SK-N-SH (cell line): ENCODE measurements around the gene IFNA16. TPM values are rescaled to one million over a fixed set of nuclear protein-coding genes. Genes with fewer than 3 reads are reported as not detected.
"Not testable (repeated sequence)": the region's sequence is repeated elsewhere in the genome, so short reads cannot be mapped to it uniquely, and the experiment has no call there.

Experiments used
- CTCF ChIA-PET: fragments of 300-600, 350-600 bp; formaldehyde crosslinking; extraction: SDS; loops from one replicate; lab custom pipeline; 2021; lab: Yijun Ruan, JAX
- POLR2A ChIA-PET: fragments of 350-600 bp; sonication (Branson Sonifier 250); formaldehyde crosslinking; extraction: SDS; loops from one replicate; lab custom pipeline; 2020; ENCODE audit warnings: antibody characterized with exemption, inconsistent platforms; lab: Yijun Ruan, JAX
- DNase-seq: peaks from one replicate; pipeline ENCODE4 v3.0.0; 2012
- H2AFZ ChIP-seq: fragments of 200-600 bp; sonication (generic); 2 replicates; pipeline ENCODE4 v1.8.1; 2016; ENCODE audit warnings: antibody characterized with exemption, mild to moderate bottlenecking, low read depth
- H3F3A ChIP-seq: fragments of 200-600 bp; sonication (generic); replicated peaks from 2 replicates; pipeline ENCODE3; 2016; ENCODE audit warnings: antibody characterized with exemption, mild to moderate bottlenecking; ENCODE audit not compliant: insufficient read depth
- H3K27ac ChIP-seq, 2 experiments: fragments of 200-500 bp in 1 of 2; fragments of 200-600 bp in 1 of 2; sonication (Bioruptor generic) in 1 of 2; sonication (generic), shearing (Covaris generic) in 1 of 2; 2 replicates each; pipeline versions ENCODE4 v1.5.1 to v1.6.1; 2014 to 2016; ENCODE audit warnings: low read depth in 2 of 2, inconsistent platforms in 1 of 2, low read length in 1 of 2, mild to moderate bottlenecking in 1 of 2, mixed read lengths in 1 of 2
- H3K27me3 ChIP-seq: fragments of 200-600 bp; sonication (generic), shearing (Covaris generic); 2 replicates; pipeline ENCODE4 v1.6.1; 2016; ENCODE audit warnings: mixed run types; ENCODE audit not compliant: insufficient read depth
- H3K36me3 ChIP-seq, 2 experiments: fragments of 200-500 bp in 1 of 2; fragments of 200-600 bp in 1 of 2; sonication (Bioruptor generic) in 1 of 2; sonication (generic) in 1 of 2; replicated peaks in 1 of 2; 2 replicates each; pipeline versions ENCODE3 to v1.5.1; 2014 to 2016; ENCODE audit warnings: low read length in 1 of 2, mild to moderate bottlenecking in 1 of 2; ENCODE audit not compliant: insufficient read depth in 2 of 2, control insufficient read depth in 1 of 2
- H3K4me1 ChIP-seq, 2 experiments: fragments of 200-500 bp in 1 of 2; fragments of 200-600 bp in 1 of 2; sonication (Bioruptor generic) in 1 of 2; sonication (generic), shearing (Covaris generic) in 1 of 2; 2 replicates each; pipeline versions ENCODE4 v1.5.1 to v1.6.1; 2014 to 2016; ENCODE audit warnings: low read depth in 1 of 2, low read length in 1 of 2, mixed run types in 1 of 2; ENCODE audit not compliant: insufficient read depth in 2 of 2, control insufficient read depth in 1 of 2
- H3K4me2 ChIP-seq: fragments of 200-600 bp; sonication (generic), shearing (Covaris generic); 2 replicates; pipeline ENCODE4 v1.6.1; 2017; ENCODE audit warnings: mixed run types
- H3K4me3 ChIP-seq, 2 experiments: fragments of 200-500 bp in 1 of 2; fragments of 200-600 bp in 1 of 2; sonication (Bioruptor generic) in 1 of 2; sonication (generic), shearing (Covaris generic) in 1 of 2; 2 replicates each; pipeline versions ENCODE4 v1.5.1 to v1.8.1; 2014 to 2016; ENCODE audit warnings: low read depth in 2 of 2, inconsistent platforms in 1 of 2, low read length in 1 of 2, mild to moderate bottlenecking in 1 of 2, mixed read lengths in 1 of 2, moderate library complexity in 1 of 2
- H3K79me2 ChIP-seq: fragments of 200-600 bp; sonication (generic); 2 replicates; pipeline ENCODE4 v1.8.1; 2017; ENCODE audit warnings: mild to moderate bottlenecking; ENCODE audit not compliant: insufficient read depth
- H3K9ac ChIP-seq: fragments of 200-600 bp; sonication (generic); 2 replicates; pipeline ENCODE4 v1.6.1; 2017; ENCODE audit warnings: mixed run types
- H3K9me2 ChIP-seq: fragments of 200-600 bp; sonication (generic); 2 replicates; pipeline ENCODE4 v1.6.1; 2017; ENCODE audit warnings: mixed run types
- H3K9me3 ChIP-seq: fragments of 200-600 bp; sonication (generic); 2 replicates; pipeline ENCODE4 v1.6.1; 2017; ENCODE audit warnings: mixed run types, mild to moderate bottlenecking, moderate library complexity
- H4K20me1 ChIP-seq: fragments of 200-600 bp; sonication (generic); 2 replicates; pipeline ENCODE4 v1.6.1; 2017; ENCODE audit warnings: mild to moderate bottlenecking, mixed run types; ENCODE audit not compliant: insufficient read depth
- CHD2 ChIP-seq: fragments of 150-350 bp; IDR thresholded peaks from 2 replicates; pipeline ENCODE4 v1.6.1; 2018; ENCODE audit warnings: low read length; ENCODE audit not compliant: partially characterized antibody
- EZH2phosphoT487 ChIP-seq: fragments of 200-600 bp; sonication (generic); IDR thresholded peaks from 2 replicates; pipeline ENCODE4 v1.6.1; 2017; ENCODE audit warnings: low read depth, mixed run types, mild to moderate bottlenecking, antibody characterized with exemption, moderate library complexity, borderline replicate concordance
- MAX ChIP-seq: IDR thresholded peaks from 2 replicates; pipeline ENCODE4 v1.4.0; 2012; ENCODE audit warnings: low read depth
- NRF1 ChIP-seq: IDR thresholded peaks from 2 replicates; pipeline ENCODE4 v1.6.1; 2012; ENCODE audit warnings: low read depth, mild to moderate bottlenecking, low read length
- PBX3 ChIP-seq: IDR thresholded peaks from 2 replicates; pipeline ENCODE4; 2012
- POLR2AphosphoS5 ChIP-seq: IDR thresholded peaks from 2 replicates; pipeline ENCODE4 v1.6.1; 2012; ENCODE audit warnings: low read depth, low read length
- RAD21 ChIP-seq: IDR thresholded peaks from 2 replicates; pipeline ENCODE4 v1.6.1; 2012; ENCODE audit warnings: mild to moderate bottlenecking, low read length
- SIN3A ChIP-seq: IDR thresholded peaks from 2 replicates; pipeline ENCODE4 v1.6.1; 2012; ENCODE audit warnings: low read depth, mild to moderate bottlenecking, low read length, moderate library complexity, borderline replicate concordance
- TAF1 ChIP-seq: IDR thresholded peaks from 2 replicates; pipeline ENCODE4 v1.6.1; 2012; ENCODE audit warnings: low read depth, mild to moderate bottlenecking, low read length, moderate library complexity, borderline replicate concordance
- TCF12 ChIP-seq: IDR thresholded peaks from 2 replicates; pipeline ENCODE4 v1.4.0; 2012
- TEAD4 ChIP-seq: IDR thresholded peaks from 2 replicates; pipeline ENCODE4 v1.4.0; 2012; ENCODE audit warnings: mild to moderate bottlenecking, borderline replicate concordance; ENCODE audit not compliant: insufficient read depth
- WGBS: methylation state at CpG from one replicate; pipeline ENCODE4 v1.1.6; 2017; ENCODE audit warnings: low lambda C conversion rate; 5-methylcytosine and 5-hydroxymethylcytosine counted together
- polyA plus RNA-seq, 3 experiments: library from polyadenylated mRNA; depleted of rRNA; stranded (reverse); fragments of >200 nt; gene quantifications; 2 replicates each; pipeline ENCODE4 v1.2.3, GENCODE V29; 2012
- TF ChIP-seq, protein P1 (sequence below): fragments of 200-600 bp; sonication (generic); IDR thresholded peaks from 2 replicates; pipeline ENCODE4 v1.6.1; 2017; ENCODE audit warnings: antibody characterized with exemption, mild to moderate bottlenecking, moderate library complexity
- TF ChIP-seq, protein P2 (sequence below): fragments of 150-350 bp; IDR thresholded peaks from 2 replicates; pipeline ENCODE4 v1.6.1; 2017; ENCODE audit warnings: antibody characterized with exemption, low read length, low read depth, borderline replicate concordance

IFNA16 gene
- polyA plus RNA-seq, 1 of the 3 experiments (the other 2 are of a cell fraction) = not detected

- no peak for TF ChIP-seq TCF12
- no peak for TF ChIP-seq TEAD4
- no peak for TF ChIP-seq PBX3
- TF ChIP-seq CHD2 = no peak
- TF ChIP-seq, protein P1, sequence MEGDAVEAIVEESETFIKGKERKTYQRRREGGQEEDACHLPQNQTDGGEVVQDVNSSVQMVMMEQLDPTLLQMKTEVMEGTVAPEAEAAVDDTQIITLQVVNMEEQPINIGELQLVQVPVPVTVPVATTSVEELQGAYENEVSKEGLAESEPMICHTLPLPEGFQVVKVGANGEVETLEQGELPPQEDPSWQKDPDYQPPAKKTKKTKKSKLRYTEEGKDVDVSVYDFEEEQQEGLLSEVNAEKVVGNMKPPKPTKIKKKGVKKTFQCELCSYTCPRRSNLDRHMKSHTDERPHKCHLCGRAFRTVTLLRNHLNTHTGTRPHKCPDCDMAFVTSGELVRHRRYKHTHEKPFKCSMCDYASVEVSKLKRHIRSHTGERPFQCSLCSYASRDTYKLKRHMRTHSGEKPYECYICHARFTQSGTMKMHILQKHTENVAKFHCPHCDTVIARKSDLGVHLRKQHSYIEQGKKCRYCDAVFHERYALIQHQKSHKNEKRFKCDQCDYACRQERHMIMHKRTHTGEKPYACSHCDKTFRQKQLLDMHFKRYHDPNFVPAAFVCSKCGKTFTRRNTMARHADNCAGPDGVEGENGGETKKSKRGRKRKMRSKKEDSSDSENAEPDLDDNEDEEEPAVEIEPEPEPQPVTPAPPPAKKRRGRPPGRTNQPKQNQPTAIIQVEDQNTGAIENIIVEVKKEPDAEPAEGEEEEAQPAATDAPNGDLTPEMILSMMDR = no peak
- TF ChIP-seq EZH2phosphoT487 = no peak
- TF ChIP-seq SIN3A = no peak
- TF ChIP-seq MAX = no peak
- no peak for TF ChIP-seq RAD21
- TF ChIP-seq TAF1 = no peak
- no peak for TF ChIP-seq POLR2AphosphoS5
- TF ChIP-seq, protein P2, sequence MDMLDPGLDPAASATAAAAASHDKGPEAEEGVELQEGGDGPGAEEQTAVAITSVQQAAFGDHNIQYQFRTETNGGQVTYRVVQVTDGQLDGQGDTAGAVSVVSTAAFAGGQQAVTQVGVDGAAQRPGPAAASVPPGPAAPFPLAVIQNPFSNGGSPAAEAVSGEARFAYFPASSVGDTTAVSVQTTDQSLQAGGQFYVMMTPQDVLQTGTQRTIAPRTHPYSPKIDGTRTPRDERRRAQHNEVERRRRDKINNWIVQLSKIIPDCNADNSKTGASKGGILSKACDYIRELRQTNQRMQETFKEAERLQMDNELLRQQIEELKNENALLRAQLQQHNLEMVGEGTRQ = no peak
- no peak for TF ChIP-seq NRF1
- Histone ChIP-seq H3K4me2 (no peak within 1 kb of the TSS), H3K36me3 (no peaks in the 10 kb centered on the region), H4K20me1 (no peaks in the 10 kb centered on the region), H3K27ac (no peak within 1 kb of the TSS), H3K9me2 (no peaks in the 10 kb centered on the region), H2AFZ (no peak within 1 kb of the TSS), H3K79me2 (no peaks in the 10 kb centered on the region), H3K27me3 (no peaks in the 10 kb centered on the region; the same call in 1 of the 2 replicates), H3K9me3 (no peaks in the 10 kb centered on the region), H3K9ac (no peak within 1 kb of the TSS), H3K4me3 (no peak within 1 kb of the TSS), H3F3A (no peaks in the 10 kb centered on the region), H3K4me1 (no peaks in the 10 kb centered on the region)
- POLR2A ChIA-PET = no interaction called here
- 0% methylated on average over 2 of the region's 2 CpGs for WGBS
- DNase-seq = no peak
- CTCF ChIA-PET = interaction anchor here (1.6 kb wide), 1 partner anchor 13 kb away, joined by 5 read pairs; no protein-coding TSS in a partner anchor
Observed at GRCh38 chr9:21239911-21240310, 22.8 kb upstream of the IFNA16 start, which contains the start of gene IFNA14. IFNA14 (minus strand) TSS chr9:21240005; CDS start chr9:21239935, 70 bp downstream.

DNA sequence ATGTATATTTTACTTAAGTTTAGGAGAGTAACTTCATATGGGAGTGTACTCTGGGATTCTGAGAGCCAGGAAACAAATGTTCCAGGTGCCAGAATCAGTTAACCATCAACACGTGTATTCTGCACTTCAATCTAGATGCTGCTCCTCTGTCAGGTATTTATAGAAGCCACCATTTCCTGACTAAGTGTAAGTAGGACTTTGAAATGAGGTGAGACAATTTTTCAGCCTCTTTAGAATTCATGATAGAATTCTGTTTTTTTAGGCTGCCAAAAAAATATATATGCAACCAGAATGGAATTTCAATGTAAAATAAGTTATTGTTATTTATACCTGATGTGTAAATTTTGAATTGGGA is 19.2 kb upstream of the IFNA16 start:
- H3K9me3 ChIP-seq, H3K79me2 ChIP-seq, H3K36me3 ChIP-seq, H3K4me3 ChIP-seq, H3K9ac ChIP-seq, H3K9me2 ChIP-seq, H2AFZ ChIP-seq, H3F3A ChIP-seq, POLR2A ChIA-PET, H4K20me1 ChIP-seq, H3K27me3 ChIP-seq, DNase-seq, H3K27ac ChIP-seq, H3K4me2 ChIP-seq, H3K4me1 ChIP-seq: not testable (repeated sequence)
- 43% methylated on average over 1 of the region's 1 CpG for WGBS
- CTCF ChIA-PET = interaction anchor here (0.6 to 2.7 kb wide), 15 partner anchors 15 to 555 kb away, joined by 3 to 14 read pairs (median 4); partner anchors contain the start of gene IFNW1
